ENCODE results near the gene OR2T34. TPM values are rescaled to one million over a fixed set of nuclear protein-coding genes. Genes with fewer than 3 reads are reported as not detected.
"Not testable (repeated sequence)": the region's sequence is repeated elsewhere in the genome, so short reads cannot be mapped to it uniquely, and the experiment has no call there.

OR2T34 gene, protein sequence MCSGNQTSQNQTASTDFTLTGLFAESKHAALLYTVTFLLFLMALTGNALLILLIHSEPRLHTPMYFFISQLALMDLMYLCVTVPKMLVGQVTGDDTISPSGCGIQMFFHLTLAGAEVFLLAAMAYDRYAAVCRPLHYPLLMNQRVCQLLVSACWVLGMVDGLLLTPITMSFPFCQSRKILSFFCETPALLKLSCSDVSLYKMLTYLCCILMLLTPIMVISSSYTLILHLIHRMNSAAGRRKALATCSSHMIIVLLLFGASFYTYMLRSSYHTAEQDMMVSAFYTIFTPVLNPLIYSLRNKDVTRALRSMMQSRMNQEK
- not detected in 2 replicates for total RNA-seq (2014; rRNA removed; shearing (Covaris generic))

DNA sequence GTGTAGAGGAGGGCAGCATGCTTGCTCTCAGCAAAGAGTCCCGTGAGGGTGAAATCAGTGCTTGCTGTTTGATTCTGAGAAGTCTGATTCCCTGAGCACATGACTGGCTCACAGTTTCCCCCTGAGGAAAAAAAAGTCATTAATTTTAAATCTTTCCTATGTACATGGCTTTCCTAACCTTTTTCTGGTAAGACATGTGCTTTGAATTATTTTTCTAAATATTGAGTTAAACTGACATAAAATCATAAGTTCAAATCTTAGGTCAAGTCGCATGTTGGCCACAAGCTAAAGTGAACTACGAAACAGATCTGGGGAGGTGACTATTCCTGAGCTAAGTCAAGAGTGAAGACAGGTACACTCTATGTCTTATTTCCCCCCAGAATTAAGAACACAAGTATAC is at the start of gene OR2T34:
Gene OR2T34 (minus strand): TSS at position 101 of the 400 bp plus-strand sequence. CDS start 0 bp downstream, at position 101.
- DNase-seq (ENCODE audit: low spot score): not testable (repeated sequence)

DNA sequence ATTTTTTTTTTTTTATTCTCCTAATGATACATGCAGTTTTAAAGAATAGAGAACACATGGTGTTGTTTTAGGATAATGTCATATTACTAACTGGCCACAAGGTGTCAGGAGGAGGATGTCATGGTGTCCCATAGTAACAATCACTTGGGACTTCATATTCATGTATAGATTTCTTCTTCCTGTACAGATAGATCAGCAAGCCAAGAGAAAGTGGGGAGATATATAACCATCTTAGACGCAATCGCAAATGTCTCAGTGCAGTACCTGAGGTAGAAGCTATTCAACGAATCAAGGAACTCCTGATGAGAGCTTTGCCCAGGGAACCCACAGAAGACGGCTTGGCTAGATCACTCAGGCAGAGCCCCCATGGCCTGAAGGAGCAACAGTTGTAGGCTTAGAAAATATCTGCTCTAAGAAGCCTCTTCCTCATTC is 48.0 kb upstream of the OR2T34 start:
- peak; percentile 65 for DNase-seq (ENCODE audit: low spot score)

DNA sequence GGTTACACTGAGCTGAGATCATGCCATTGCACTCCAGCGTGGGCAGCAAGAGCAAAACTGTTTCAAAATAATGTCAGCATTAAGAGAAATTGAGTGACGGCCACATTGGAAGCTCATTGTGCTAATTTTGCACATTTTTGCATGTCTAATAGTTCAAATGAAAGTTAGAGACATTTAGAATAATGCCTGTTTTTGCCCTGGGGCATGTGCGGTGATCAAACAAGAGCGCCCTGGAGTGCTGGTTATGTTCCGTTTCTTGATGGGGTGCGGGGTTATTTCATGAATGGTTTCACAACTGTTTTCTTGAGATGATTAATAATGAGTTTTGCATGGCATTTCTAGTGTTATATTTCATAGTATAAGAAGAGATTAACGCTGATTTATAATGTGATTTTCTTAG is 47.2 kb upstream of the OR2T34 start:
- DNase-seq (ENCODE audit: low spot score): no peak

DNA sequence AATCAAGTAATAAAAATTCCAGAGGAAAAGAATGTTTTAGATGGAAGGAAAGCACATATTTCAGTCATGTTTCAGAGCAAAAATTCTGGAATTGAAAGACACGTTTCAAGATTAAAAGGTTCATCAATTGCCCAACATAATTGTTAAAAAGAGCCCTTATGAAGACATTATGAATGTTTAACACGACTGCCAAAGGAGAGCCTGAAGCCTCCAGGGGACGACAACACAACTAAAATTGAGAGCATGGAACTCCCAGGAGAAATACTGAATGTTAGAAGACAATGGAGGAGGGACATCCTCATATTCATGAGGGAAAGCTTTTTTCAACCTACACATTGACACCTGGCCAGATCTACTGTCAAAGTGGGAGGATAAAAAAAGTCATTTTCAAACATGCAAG is 44.3 kb upstream of the OR2T34 start:
- no peak for DNase-seq (ENCODE audit: low spot score)

DNA sequence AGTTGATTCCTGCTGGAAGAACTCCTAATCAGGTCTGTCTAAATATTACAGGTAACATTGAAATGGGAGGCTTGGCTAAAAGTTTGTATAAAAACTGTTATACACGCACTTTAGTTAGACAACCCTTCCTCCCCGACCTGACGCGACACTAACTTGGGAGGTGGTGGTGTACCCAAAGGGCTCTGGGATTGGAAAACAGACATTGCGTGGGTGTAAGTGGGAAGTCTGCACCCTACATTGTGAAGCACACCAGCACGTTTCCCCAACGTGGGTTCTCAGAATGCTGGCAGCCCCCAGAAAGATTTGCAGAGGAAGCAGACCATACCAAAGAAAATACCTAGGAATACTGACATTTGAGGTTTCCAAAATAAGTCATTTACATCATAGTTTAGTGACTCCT is 43.6 kb upstream of the OR2T34 start:
- DNase-seq (ENCODE audit: low spot score): no peak

DNA sequence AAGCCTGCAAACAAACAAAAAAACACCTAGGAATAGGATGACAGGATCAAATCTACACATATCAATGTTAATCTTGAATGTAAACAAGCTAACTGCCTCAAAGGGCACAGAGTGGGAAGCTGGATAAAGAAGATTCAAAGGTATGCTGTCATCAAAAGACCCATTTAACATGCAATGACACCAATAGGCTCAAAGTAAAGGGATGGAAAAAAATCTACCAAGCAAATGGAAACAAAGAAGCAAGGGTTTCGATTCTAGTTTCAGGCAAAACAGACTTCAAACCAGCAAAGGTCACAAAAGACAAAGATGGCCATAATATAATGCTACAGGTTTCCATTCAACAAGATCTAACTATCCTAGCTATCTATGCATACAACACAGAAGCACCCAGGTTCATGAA is 39.2 kb upstream of the OR2T34 start:
- DNase-seq (ENCODE audit: low spot score): no peak

DNA sequence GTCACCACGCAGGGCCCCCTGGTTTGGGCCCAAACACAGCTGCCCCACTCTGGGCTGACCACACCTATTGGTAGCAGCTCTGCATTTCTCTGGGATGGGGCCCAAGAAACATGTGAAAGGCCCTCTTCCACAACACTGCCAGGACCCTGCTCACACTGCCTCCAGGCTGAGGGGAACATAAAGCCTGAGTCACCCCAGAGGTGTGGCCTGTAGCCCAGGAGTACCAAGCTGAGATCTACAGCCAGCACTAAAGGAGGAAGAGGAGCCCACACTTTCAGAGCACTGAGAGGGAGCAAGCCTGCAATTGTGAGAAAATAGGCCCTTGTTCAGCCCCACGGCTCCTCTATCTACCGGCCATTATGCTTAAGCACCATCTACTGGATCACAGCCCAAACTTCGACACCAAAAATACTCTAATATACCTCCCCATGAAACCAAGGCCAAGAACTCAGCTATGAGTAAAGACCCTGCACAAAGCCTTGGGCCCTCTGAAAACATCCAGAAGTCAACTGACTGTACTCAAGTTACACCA is 37.4 kb upstream of the OR2T34 start:
- no peak for DNase-seq (ENCODE audit: low spot score)

DNA sequence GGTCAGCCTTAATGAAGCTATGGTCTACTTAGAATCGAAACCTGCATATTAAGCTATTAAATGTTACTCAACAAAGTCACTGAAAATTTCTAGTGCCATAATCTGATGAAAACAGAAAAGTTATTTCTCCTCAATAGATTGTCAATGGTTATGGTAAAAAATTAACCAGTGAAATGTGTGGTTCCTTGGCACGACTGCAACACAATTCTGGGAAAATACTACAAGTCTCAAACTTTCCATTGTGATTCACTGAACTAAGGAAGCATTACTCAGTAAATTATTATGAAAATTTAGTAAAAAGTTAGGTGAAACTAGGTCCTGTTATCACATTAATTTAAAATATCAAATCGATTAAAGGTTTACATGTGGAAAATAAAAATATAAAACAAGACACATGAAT is 35.7 kb upstream of the OR2T34 start:
- DNase-seq (ENCODE audit: low spot score): no peak

DNA sequence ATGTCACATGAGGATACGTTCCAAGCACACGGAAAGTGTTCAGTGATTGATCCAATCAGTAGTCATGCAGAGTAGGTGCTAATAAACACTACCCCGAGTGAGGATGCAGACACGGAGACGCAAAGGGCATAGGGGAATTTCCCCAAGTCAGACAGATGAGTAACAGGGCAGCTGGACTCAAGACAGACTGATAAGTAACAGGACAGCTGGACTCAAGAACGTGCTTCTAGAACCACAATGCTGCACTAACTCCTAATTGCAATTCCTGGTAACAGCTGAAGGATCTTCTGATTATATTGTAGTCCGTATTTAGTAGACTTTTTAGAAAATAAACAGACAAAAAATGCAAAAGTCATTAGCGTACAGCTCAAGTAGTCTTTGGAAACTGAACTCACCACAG is 24.8 kb upstream of the OR2T34 start:
- no peak for DNase-seq (ENCODE audit: low spot score)

DNA sequence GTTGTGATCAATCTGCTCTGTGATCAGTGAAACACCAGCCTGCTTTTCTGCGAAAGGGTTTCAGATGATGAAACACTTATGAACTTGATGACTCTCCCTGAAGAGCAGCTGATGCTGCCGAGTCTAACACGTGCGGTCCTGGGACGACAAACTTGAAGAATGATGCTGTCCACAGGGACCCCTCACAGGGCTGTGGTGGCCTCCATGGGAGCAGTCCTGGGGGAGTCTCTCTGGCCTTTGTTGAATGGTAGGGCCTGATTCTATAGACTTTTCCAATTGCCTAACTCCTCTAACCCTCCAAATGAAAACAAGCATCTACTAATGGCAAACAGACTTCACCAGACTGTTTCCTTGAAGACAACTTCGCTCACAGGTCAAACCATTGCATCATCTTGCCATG is 23.0 kb upstream of the OR2T34 start, which contains the start of gene OR2T10:
Gene OR2T10 (minus strand): TSS at position 112 of the 400 bp plus-strand sequence. CDS start 3,932 bp downstream, outside the sequence.
- no peak for DNase-seq (ENCODE audit: low spot score)

DNA sequence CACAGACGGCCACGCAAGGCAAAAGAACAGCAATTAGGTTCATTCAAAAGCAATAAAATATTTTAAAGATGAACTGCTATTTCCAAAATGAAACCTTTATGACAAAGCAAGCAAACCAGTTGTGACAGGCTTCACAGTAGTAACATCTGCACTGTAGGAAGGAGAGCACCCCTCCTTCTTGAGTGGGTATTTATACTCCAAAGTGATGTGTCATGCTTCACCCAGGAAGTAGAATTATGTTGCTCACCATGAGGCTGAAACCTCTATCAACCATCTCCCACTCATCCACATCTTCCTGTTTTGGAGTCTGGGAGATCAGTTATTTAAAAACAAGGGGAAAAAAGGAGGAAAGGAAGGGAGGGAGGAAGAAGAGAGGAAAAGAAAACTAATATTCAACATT is 22.1 kb upstream of the OR2T34 start:
- DNase-seq (ENCODE audit: low spot score): peak; percentile 49

DNA sequence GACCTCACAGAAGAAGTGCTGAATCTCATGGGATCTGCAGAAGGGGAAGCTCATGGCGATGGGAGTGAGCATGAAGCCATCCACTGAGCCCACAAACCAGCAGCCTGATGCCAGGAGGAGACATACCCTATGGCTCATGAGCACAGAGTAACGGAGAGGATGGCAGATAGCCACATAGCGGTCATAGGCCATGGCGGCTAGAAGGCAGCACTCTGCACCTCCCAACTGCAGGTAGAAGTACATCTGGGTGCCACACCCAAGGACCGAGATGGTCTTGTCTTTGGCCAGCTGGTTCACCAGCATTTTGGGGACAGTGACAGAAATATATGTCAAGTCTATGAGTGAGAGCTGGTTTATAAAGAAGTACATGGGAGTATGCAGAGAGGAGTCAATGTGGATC is 18.7 kb upstream of the OR2T34 start:
- DNase-seq (ENCODE audit: low spot score): no peak

DNA sequence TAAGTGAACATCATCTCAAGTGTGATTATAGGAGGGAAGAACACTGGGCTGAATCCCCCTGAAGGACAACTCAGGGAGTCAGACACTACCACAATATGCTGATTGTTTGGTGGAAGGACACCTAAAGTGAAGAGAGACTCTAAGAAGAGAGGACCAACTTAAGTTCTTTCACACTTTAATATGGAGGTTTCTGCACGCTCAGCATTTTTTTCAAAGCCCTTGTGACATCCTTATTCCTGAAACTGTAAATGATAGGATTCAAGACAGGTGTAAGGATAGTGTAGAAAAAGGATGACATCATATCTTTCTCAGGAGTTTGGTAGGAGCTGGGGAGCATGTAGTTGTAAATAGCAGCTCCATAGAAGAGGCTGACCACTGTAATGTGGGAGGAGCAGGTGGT is 18.1 kb upstream of the OR2T34 start:
- no peak for DNase-seq (ENCODE audit: low spot score)

DNA sequence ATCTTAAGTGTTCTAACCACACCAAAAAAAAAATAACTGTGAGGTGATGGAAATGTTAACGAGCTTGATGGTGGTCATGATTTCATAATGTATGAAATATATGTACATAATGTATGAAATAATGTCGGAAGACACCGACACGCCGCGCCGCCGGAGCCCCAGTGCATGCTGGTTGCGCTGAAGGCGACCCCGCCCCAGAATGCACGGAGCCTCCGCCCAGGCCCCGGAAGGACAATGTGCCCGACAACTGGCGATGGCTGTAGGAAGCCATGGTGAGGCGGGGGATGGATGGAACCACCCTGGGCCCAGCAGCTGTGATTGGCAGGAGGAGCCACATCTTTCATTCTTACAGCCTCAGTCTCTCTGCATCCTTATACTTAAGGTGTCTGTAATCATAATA is 15.5 kb upstream of the OR2T34 start:
- DNase-seq (ENCODE audit: low spot score): no peak

DNA sequence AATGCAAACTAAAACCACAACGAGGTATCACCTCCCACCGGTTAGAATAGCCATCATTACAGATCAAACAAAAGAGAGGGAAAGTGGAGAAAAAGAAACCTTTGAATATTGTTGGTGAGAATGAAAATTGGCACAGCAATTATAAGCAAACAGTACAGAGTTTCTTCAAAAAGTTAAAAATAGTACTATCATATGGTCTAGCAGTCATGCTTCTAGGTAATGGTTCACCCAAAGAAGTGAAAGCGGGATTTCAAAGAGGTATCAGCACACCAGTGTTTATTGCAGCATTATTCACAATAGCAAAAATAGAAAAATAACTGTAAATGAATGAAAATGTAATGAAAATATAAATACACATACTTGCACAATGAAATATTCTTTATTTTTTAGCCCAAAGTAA is 14.8 kb upstream of the OR2T34 start:
- no peak for DNase-seq (ENCODE audit: low spot score)

DNA sequence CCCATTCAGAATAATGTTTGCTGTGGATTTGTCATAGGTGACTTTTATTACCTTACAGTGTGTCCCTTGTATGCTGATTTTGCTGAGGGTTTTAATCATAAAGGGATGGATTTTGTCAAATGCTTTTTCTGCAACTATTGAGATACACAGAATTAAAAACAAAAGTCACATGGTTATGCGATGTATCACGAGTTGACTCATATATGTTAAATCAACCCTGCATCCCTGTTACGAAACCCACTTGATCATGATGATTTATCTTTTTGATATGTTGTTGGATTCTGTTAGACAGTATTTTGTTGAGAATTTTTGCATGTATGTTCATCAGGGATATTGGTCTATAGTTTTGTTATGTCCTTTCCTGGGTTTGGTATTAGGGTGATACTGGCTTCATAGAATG is 10.7 kb upstream of the OR2T34 start:
- no peak for DNase-seq (ENCODE audit: low spot score)

DNA sequence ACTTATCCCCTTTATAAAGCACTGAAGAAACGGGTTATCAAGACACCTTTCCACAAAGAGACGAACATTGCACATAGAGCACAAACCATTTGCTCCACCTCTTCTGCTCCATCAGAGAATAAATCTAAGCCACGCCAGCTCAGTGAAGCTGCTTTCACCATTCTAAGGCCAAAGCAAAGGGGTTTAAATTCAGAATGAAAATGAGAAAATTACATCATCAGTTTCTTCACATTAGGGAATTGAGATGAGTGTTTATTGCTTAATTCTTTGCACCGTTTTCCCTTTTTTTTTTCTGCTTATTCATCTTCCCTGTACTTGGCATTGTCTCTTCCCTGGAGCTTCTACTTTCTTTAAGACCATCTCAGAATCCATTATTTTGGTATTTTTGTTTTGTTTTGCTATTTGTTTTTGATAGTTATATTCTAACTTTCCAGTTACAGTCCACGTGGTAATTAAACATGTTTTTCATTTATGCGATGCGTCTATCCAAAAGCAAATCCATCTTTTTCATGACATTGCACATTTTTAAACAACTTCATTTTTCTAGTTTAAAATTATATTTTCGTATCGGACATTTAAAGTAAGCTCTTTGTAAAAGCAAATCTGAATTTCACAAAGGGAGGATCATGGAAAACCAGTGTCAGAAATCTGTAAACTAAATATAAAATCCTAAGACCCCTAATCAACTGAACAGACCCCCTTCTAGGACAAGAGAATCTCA is 1.9 kb upstream of the OR2T34 start:
- DNase-seq (ENCODE audit: low spot score): no peak

DNA sequence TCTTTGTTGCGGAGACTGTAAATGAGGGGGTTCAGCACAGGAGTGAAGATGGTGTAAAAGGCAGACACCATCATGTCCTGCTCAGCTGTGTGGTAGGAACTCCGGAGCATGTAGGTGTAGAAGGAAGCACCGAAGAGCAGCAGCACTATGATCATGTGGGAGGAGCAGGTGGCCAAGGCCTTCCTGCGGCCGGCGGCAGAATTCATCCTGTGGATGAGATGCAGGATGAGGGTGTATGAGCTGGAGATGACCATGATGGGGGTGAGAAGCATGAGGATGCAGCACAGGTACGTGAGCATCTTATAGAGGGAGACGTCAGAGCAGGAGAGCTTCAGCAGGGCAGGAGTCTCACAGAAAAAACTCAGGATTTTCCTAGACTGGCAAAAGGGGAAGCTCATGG is 701 bp downstream of the OR2T34 start:
- DNase-seq (ENCODE audit: low spot score): not testable (repeated sequence)

DNA sequence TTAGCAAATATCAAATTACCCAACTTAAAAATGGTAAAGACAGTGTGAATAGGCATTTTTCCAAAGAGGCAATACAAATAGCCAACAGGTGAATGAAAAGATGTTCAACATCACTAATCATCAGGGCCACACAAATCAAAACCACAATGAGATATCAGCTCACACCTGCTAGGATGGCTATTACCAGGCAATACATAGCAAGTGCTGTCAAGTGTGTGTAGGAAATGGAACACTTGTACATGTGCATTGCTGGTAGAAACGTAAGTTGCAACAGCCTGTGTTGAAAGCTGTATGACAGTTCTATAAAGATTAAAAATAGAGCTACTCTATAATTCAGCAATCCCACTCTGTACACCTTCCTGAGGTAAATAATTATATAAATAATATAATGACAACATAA is 2.5 kb downstream of the OR2T34 start:
- DNase-seq (ENCODE audit: low spot score): not testable (repeated sequence)

DNA sequence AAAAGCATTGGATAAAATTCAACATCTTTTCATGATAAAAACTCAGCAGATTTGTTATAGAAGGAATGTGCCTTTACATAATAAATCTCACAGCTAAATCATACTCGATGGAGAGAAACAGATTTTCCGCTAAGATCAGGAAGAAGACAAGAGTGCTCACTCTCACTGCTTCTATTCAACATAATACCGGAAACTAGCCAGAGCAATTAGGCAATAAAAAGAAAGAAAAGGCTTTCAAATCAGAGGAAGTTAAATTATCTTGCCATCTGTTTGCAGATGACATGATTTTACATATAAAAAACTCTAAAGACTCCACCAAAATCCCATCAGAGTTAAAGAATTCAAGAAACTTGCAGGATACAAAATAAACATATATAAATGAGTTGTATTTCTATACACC is 3.7 kb downstream of the OR2T34 start:
- DNase-seq (ENCODE audit: low spot score): not testable (repeated sequence)

DNA sequence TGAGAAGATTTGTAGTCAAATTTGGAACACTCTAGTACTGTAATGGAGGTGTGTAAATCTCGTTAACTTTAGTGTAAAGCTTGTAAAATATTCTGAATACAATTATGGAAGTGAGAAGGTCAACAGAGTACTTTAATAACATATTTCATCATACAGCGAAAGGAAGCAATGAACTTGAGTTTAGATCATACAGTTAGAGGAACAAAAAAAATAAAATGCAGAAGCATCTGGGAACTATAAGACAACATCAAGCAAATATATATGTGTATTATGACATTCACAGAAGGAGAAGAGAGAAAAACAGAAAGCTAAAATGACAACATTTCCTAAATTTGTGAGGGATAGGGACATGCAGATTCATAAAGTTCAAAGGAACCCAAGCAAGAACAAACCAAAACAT is 5.5 kb downstream of the OR2T34 start:
- DNase-seq (ENCODE audit: low spot score): not testable (repeated sequence)

DNA sequence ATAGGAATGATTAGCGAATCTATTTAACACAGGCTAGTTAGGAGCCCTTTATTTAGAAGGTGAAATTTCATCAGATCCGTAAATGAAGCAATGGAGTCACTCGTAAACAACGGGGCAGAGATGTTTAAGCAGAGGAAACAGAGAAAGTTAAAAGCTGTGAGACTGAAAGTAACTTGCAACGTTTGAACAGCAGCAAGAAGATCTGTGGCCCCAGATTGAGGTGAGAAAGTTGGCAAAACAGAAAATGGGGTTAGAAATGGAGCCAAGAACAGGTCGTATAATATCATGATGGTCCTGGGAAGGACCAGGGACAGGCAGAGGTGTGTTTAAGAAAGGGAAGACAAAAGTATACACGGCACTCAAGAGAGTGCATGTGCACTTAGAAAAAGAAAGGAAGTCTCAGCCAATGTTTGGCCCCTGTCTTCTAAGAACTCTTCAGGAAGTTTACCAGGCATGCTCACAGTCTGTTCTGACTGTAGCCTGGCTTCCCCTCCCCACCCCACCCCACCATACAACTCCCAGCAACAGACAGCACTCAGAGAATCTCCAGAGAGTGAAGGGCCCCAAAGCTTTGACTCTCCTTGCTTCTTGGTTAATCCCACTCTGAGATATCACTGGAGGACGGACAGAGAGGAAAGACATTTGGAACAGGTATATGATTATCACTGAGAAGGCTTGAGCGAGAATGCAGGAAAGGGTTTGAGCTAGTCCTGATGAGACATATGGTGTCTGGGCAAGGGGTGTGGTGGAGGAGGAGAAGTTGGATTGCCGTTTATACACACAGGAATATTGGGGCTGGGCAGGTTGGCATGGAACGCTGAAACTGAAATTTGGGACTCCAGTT is 8.8 kb downstream of the OR2T34 start:
- not testable (repeated sequence) for DNase-seq (ENCODE audit: low spot score)

All from A172 (cell line).